Erythroblast (primary cell): ENCODE data around the gene LDLRAD4.

ENCODE experiments used
- GATA1 ChIP-seq: IDR thresholded peaks from 2 replicates; pipeline ENCODE4 v1.6.1; 2011; ENCODE audit warnings: low read depth, mild to moderate bottlenecking, control low read depth, low read length, moderate library complexity
- POLR2A ChIP-seq: IDR thresholded peaks from 2 replicates; pipeline ENCODE4 v1.6.1; 2011; ENCODE audit warnings: mild to moderate bottlenecking, low read length

GRCh38 chr18:13441736-13442135 lies 223.2 kb downstream of the LDLRAD4 start:
- TF ChIP-seq POLR2A, result no peak
- no peak for TF ChIP-seq GATA1
